Measurements from ENCODE around the gene PCDHGA8. TPM values are rescaled to one million over a fixed set of nuclear protein-coding genes. Genes with fewer than 3 reads are reported as not detected.
A peak's percentile ranks its signal among the peaks of the same experiment; 100 is the strongest.
"Not testable (repeated sequence)": the region's sequence is repeated elsewhere in the genome, so short reads cannot be mapped to it uniquely, and the experiment has no call there.

The PCDHGA8 gene
- total RNA-seq (2.3 and 2.5 TPM in 2 replicates), polyA plus RNA-seq (0.37 and 1.0 TPM in 2 replicates)

DNA sequence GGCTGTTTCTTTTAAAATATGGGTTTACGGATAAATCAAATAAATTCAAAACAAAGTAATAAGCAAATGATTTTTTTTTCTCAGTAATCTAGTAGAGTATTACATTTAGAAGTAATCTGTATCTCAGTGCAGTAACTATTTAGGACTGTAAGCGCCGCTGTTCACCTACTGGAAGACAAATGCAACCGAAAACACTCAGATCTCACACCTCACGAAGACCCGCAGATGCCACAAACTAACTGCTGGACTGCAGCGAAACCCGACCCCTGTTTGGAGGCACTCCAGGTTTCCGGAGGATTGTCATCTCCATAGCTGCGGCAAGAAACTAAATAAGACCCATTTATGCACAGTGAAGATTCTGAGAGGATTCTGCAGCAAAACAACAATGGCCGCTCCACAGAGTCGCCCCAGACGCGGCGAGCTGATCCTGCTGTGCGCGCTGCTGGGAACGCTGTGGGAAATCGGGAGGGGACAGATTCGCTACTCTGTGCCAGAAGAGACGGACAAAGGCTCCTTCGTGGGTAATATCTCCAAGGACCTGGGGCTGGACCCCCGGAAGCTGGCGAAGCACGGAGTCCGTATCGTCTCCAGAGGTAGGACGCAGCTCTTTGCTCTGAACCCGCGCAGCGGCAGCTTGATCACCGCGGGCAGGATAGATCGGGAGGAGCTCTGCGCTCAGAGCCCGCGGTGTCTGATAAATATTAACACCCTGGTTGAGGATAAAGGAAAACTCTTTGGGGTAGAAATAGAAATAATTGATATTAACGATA lies at the start of gene PCDHGA8:
Gene PCDHGA8 (plus strand): TSS at position 205 of the 770 bp plus-strand sequence. CDS start 181 bp downstream, at position 386.
- Histone ChIP-seq H3K9me3 (ENCODE audit: low read depth) (peaks cover 7% of the 10 kb centered on the region), H3K36me3 (no peaks in the 10 kb centered on the region), H3K27ac (no peak within 1 kb of the TSS), H3K4me3 (no peak within 1 kb of the TSS), H3K27me3 (no peaks in the 10 kb centered on the region), H3K4me1 (ENCODE audit: low read depth) (no peaks in the 10 kb centered on the region)
- TF ChIP-seq, protein P1, sequence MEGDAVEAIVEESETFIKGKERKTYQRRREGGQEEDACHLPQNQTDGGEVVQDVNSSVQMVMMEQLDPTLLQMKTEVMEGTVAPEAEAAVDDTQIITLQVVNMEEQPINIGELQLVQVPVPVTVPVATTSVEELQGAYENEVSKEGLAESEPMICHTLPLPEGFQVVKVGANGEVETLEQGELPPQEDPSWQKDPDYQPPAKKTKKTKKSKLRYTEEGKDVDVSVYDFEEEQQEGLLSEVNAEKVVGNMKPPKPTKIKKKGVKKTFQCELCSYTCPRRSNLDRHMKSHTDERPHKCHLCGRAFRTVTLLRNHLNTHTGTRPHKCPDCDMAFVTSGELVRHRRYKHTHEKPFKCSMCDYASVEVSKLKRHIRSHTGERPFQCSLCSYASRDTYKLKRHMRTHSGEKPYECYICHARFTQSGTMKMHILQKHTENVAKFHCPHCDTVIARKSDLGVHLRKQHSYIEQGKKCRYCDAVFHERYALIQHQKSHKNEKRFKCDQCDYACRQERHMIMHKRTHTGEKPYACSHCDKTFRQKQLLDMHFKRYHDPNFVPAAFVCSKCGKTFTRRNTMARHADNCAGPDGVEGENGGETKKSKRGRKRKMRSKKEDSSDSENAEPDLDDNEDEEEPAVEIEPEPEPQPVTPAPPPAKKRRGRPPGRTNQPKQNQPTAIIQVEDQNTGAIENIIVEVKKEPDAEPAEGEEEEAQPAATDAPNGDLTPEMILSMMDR (IDR thresholded peaks at IDR 0.05; ENCODE audit: low read depth, low read length) = no peak
- no peak for DNase-seq (ENCODE audit: low read depth in 1 of 2, low spot score in 1 of 2)

- H3K36me3 ChIP-seq = no peaks in the 10 kb centered on the region
- no peaks in the 10 kb centered on the region for H3K4me1 ChIP-seq (ENCODE audit: low read depth)
- no peaks in the 10 kb centered on the region for H3K9me3 ChIP-seq (ENCODE audit: low read depth)
- no peaks in the 10 kb centered on the region for H3K27me3 ChIP-seq
- H3K4me3 ChIP-seq = no peak overlapping the region
- DNase-seq (ENCODE audit: low read depth in 1 of 2, low spot score in 1 of 2) = peak in 1 of 2 donors; percentile 20
- TF ChIP-seq, protein P1 (IDR thresholded peaks at IDR 0.05; ENCODE audit: low read depth, low read length) = no peak
- peak overlapping the region; percentile 60 for H3K27ac ChIP-seq
Observed at GRCh38 chr5:141342773-141343172, 49.7 kb upstream of the PCDHGA8 start.

- TF ChIP-seq, protein P1 (IDR thresholded peaks at IDR 0.05; ENCODE audit: low read depth, low read length) = peak; percentile 42
- DNase-seq (ENCODE audit: low read depth in 1 of 2, low spot score in 1 of 2) = peak in 1 of 2 donors; percentile 63
- Histone ChIP-seq H3K36me3 (no peaks in the 10 kb centered on the region), H3K4me3 (no peak within 1 kb of the TSS), H3K4me1 (ENCODE audit: low read depth) (no peaks in the 10 kb centered on the region), H3K27ac (peak within 1 kb of the TSS; percentile 60), H3K27me3 (no peaks in the 10 kb centered on the region), H3K9me3 (ENCODE audit: low read depth) (no peaks in the 10 kb centered on the region)
Observed at GRCh38 chr5:141343242-141343952, 49.0 kb upstream of the PCDHGA8 start, which contains the start of gene PCDHGA3. PCDHGA3 (plus strand) TSS chr5:141343829; CDS start chr5:141344034, 205 bp downstream.

GRCh38 chr5:141343953-141344463 lies 48.4 kb upstream of the PCDHGA8 start:
- DNase-seq (ENCODE audit: low read depth in 1 of 2, low spot score in 1 of 2) = no peak
- peak overlapping the region; percentile 60 for H3K27ac ChIP-seq
- no peak overlapping the region for H3K4me3 ChIP-seq
- TF ChIP-seq, protein P1 (IDR thresholded peaks at IDR 0.05; ENCODE audit: low read depth, low read length) = no peak
- H3K4me1 ChIP-seq (ENCODE audit: low read depth) = no peaks in the 10 kb centered on the region
- no peaks in the 10 kb centered on the region for H3K36me3 ChIP-seq
- H3K9me3 ChIP-seq (ENCODE audit: low read depth) = no peaks in the 10 kb centered on the region
- H3K27me3 ChIP-seq = no peaks in the 10 kb centered on the region

DNA sequence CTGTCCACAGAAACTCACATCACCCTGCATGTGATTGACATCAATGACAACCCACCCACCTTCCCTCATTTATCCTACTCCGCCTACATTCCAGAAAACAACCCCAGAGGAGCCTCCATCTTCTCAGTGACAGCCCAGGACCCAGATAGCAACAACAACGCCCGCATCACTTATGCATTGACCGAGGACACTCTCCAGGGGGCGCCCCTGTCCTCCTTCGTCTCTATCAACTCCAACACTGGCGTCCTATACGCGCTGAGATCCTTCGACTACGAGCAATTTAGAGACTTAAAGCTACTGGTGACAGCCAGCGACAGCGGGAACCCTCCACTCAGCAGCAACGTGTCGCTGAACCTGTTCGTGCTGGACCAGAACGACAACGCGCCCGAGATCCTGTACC lies 47.1 kb upstream of the PCDHGA8 start:
- DNase-seq (ENCODE audit: low read depth in 1 of 2, low spot score in 1 of 2) = no peak
- TF ChIP-seq, protein P1 (IDR thresholded peaks at IDR 0.05; ENCODE audit: low read depth, low read length) = no peak
- Histone ChIP-seq H3K27ac (no peak overlapping the region), H3K9me3 (ENCODE audit: low read depth) (no peaks in the 10 kb centered on the region), H3K4me3 (no peak overlapping the region), H3K4me1 (ENCODE audit: low read depth) (no peaks in the 10 kb centered on the region), H3K27me3 (no peaks in the 10 kb centered on the region), H3K36me3 (no peaks in the 10 kb centered on the region)

- not testable (repeated sequence) for H3K36me3 ChIP-seq; H3K27me3 ChIP-seq; H3K4me1 ChIP-seq (ENCODE audit: low read depth); H3K4me3 ChIP-seq; H3K9me3 ChIP-seq (ENCODE audit: low read depth); DNase-seq (ENCODE audit: low read depth in 1 of 2, low spot score in 1 of 2); H3K27ac ChIP-seq
Observed at GRCh38 chr5:141346017-141346416, 46.4 kb upstream of the PCDHGA8 start.

Data from cardiac muscle cell (in vitro differentiated cells and primary cell).